Stimulated activated CD4-positive, alpha-beta T cell treated with anti-CD3 and anti-CD28 coated beads, Interleukin-12 subunit alpha, Interleukin-12 subunit beta, amount 100 ng/mL, for 4 hours (primary cell): ENCODE measurements around the gene PRG2.
"Not testable (repeated sequence)": the region's sequence is repeated elsewhere in the genome, so short reads cannot be mapped to it uniquely, and the experiment has no call there.

ENCODE experiments used
- DNase-seq: peaks from one replicate; pipeline ENCODE4 v3.0.0-alpha.2; 2020

PRG2 gene

GRCh38 chr11:57364851-57365660 is 25.4 kb downstream of the PRG2 start:
- DNase-seq, result no peak

DNA sequence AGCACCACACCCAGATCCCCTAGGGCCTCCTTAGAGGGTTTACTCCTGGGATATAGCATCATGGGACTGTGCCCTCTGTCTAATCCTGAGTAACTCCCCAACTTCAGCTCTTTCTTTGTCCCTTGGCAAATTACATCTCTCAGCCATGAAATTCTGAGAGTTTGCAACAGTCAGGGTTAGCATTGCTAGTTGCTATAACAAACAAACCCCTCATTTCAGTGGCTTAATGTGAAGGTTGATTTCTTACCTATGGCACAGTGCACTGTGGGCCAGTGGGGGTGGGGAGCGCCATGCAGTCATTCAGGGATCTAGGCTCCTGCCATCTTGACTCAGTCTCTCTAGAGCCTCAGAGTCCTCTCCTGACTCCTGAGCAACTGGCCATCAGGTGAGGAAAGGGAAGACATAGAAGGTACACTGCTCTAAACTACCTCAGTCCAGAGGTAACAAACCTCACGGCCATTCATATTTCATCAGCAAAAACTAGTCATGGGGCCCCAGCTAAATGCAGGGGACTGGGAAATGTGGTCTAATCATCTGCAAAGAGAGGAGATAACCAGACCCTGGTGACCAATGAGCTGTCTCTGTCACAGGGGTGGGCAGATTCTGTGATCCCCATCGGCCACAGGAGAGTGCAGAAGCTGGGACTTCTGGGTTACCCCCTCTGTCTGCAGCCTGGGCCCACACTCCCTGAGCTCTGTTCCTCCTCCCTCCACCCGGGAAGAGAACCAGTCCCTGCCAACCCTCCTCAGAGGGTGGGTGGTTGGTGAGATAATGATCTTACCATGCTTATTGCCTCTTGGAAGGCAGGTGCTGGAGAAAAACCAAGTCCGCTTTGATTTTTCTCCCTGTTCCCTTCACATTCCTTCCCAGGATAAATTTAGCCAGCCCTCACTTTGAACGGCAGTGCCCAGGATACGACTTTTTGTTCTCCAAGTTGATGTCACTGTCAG is 27.0 kb downstream of the PRG2 start:
- no peak for DNase-seq

DNA sequence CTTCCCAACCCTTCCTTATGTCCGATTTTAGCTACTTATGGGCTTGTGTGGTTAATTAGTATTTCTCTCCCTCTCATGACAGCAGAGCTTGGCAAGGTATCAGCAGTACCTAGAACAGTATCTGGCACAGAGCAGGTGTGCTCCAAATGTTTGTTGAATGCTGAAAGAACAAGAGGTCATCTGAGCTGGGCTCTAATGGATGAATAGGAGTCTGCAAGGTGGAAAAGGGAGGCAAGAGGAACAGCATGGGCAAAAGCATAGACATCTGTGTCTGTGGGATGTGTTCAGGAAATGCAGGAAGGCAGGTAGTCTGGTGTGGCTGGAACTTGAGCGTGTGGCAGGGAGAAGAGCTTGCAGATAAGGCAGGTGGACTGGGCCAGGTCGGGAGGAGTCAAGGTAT is 28.5 kb downstream of the PRG2 start:
- DNase-seq, result no peak

GRCh38 chr11:57361420-57361819 is 29.0 kb downstream of the PRG2 start:
- not testable (repeated sequence) for DNase-seq

DNA sequence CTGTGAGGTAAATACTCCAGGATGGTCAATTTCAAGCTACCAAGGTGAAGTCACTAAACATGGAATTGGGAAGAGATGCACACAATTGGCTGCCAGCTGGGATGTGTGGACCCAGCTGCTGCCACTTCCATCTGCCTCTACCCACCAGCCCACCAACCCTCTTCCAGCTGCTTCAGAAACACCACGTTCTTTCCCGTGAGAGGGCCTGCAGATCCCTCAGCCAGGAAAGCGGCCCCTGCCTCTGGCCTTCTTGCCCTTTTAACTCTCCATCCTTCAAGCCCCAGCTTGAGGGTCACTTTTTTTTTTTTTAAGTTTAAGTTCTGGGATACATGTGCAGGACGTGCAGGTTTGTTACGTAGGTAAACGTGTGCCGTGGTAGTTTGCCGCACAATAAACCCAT is 29.5 kb downstream of the PRG2 start:
- no peak for DNase-seq

GRCh38 chr11:57359896-57360690 is 30.4 kb downstream of the PRG2 start:
- DNase-seq, result no peak

GRCh38 chr11:57359396-57359795 is 31.1 kb downstream of the PRG2 start:
- no peak for DNase-seq

DNA sequence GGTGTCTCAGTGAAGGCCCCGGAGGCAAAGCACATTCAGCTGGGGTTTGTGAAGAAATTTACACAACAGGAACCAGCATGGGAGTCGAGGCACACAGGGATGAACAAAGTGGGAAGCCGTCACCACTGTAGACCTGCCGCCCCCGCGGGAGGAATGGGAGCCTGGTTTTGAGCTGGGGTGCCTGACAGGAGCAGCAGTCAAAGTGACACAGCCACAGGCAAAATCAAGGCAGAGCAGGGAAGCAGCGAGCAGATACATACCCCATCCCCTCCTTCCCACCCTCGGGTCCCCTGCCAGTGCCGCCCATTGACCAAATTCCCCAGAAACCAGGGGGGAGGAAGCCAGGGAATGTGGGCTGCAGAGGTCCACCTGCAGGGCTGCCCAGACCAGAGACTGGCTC is 31.5 kb downstream of the PRG2 start:
- no peak for DNase-seq

GRCh38 chr11:57358543-57358961 is 31.9 kb downstream of the PRG2 start:
- DNase-seq, result no peak

DNA sequence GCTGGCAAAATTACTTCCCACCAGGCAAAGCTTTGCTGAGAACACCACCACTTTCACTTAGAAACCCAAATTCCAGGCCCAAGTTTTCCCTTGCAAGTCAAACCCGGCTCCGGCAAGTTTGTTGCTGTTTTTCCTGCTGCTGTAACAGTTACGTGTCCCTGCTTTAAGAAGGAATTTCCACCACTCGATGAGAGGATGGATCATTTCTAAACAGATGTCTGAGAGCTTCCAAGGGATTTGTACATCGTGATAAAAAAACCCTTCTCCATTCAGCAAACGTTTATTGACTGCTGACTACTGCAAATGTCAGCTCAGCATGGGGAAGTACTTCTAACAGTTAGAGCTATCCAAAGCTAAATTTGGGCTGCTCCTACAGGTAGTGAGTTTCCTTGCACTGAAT is 32.6 kb downstream of the PRG2 start:
- DNase-seq, result no peak

DNA sequence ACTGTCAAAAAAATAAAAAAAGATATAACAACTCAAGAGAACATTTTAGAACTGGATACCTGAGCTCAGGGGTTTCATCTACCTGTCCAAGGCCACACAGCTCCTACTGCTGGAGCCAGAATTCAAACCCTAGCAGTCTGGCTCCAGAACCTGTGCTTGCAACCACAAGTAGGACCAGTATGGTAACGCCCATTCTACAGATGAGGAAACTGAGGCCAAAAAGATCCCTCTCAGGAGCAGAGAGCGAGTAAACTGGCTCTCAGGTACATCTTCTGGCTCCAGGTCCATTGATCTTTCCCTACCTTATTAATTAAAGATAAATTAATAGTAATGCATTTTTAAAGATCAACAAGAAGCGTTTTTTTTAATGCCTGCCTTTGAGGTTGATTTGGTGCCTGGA is 33.1 kb downstream of the PRG2 start:
- DNase-seq, result no peak

DNA sequence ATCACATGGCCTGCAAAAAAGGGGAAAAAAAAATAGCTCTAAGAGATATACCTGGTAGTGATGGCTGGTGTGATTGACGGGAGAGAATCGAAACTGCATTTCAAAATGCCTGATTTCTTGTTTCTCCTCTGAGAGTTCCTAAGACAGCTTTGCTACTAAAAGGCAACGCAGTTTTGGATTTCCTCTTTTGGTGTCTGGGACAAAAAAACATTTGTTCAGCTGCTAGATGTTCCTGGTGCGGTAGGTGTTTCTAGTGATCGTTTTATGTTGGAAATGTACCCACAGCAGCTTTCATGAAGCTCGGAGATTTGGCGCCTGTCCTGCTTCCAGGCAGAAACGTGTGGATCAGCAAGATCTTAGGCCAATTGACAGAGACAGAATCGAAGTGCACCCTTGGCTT is 34.2 kb downstream of the PRG2 start:
- DNase-seq, result no peak

DNA sequence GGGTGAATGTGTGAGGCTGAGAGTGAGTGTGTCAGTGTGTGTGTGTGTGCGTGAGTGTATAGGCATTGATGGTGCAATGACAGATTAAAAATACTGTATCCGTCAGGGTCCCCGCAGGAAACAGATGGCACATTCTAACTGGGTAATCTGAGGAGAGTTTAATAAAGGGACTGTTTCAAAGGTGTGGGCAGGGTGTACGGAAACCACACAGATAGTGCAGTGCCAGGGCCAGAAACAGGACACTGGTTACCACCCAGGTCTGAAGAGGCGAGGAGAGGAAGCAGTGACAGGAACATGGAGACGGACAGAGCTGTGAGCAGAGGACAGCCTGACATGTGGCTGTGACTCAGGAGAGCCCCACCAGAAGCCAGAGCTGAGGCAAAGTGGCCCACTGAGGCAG is 35.8 kb downstream of the PRG2 start:
- DNase-seq, result no peak

- no peak for DNase-seq
These were observed 36.6 kb downstream of the PRG2 start for GRCh38 chr11:57353852-57354251.

DNA sequence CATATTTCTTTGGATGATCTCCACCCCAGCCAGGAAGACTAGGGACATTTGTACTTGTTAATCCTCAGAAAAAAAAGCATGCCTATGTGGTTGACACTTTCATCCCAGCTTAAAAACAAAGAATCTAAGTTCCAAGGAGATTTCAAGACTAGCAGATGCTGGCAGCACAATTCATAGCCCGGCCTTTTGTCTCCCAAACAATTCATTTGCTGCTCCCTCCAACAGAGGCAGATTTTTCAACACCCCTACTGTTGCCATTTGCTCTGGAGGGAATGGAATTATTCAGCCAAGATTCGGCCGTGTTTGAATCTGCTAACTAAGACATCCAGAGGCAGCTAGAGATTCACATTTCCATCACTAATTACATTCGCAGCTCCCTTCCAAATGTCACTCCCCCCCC is 37.0 kb downstream of the PRG2 start:
- DNase-seq, result no peak

DNA sequence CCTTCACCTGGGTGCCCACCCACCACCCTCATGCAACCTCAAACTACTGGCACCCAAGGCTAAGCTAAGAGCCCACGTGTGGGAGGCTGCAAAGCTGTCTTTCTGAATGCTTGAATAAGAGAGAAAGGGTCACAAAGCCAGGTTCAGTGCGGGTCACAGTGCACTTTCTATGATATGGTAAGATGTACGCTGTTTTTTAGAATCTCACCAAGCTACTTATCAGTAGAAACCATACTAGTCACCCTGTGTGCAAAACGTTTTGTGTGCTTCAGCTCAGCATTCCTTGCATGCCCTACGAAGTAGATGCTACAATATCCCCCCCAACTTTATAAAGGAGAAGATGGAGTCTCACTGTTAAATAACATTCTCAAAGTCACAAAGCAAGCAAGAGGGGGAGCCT is 37.4 kb downstream of the PRG2 start:
- no peak for DNase-seq

DNA sequence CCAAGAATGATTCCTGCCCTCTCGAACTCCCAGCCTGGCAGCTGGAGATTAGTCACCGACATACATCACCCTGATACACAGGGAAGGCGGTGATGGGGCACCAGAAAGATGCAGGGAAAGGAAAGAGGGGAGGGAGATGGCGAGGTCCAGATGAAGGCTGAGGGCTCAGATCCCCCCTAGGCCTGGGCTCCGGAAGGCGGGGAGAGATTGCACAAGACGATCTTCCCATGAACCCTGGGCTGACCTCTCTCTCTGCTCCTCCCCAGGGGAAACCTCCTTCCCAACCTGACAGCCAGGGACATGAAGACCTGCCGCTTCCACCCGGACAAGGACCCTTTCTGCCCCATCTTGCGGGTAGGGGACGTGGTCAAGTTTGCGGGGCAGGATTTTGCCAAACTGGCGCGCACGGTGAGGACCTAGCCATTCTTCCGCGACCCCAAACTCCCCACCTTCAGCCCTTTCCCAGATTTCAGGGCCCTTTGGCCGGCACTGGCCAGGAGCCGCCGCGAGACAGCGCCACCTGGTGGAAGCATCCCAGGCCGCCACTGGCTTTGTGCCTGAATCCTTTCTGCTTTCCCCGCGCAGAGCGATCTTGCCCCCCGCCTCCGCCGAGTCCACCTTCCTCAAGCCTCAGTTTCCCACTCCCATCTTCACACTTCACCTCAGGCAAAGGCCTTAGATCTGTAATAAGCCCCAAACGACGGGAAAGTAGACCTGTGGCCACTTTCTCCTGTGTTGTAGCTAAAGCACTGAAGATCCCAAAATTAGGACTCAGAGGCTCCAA is 40.8 kb downstream of the PRG2 start:
- DNase-seq, result peak; percentile 69

- DNase-seq, result no peak
These were observed 41.7 kb downstream of the PRG2 start for GRCh38 chr11:57348636-57349313.

DNA sequence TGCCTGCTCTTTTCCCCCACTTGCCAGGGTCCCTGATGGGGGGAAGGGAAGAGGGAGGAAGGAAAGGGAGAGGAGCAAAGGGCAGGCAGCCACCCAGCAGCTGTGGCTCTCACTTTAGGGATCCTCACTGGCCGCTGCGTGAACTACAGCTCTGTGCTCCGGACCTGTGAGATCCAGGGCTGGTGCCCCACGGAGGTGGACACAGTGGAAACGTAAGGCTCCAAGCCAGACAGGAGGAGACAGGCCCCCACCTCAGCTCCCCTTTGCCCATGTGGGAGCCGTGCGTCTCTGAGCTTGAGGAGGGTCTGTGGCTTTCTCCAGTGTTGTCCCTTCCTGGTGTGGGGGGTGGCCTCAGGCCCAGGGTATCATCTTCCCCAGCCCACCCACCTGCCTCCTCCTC is 42.4 kb downstream of the PRG2 start:
- no peak for DNase-seq

GRCh38 chr11:57347336-57347735 is 43.1 kb downstream of the PRG2 start:
- DNase-seq, result no peak

DNA sequence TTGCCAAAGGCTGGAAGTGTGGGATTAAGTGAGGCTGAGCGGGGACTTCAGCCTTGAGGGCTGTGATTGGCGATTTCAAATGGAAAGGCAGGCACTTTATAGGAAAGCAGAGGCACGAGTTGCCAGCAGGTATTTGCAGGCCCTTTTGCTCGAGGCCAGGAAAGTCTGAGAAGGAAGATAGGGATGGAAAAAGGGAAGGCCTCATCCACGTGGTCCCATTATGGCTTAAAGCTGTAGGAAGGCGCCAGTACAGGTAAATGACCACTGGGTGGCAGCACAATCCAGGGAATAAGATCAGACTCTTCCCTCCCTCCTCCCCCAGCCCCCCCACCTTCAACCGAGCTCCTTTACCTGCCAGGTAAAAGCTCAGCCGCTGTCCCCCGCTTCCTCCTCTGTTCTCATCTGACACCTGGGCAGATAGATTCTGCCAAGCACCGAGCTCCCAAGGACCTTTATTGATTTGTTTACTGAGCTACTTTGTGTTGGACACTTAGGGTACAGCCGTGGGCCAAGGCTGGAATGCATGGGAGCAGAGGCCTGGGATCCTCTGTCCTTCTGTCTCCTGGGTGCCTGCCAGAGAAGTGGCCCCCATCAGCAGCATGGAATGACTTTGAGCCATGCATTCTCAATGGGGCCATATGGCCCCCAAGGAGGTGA is 44.8 kb downstream of the PRG2 start:
- peak; percentile 71 for DNase-seq
